Activated naive CD4-positive, alpha-beta T cell treated with anti-CD3 and anti-CD28 coated beads for 36 hours (primary cell): ENCODE data around the gene CBARP. TPM values are rescaled to one million over a fixed set of nuclear protein-coding genes. Genes with fewer than 3 reads are reported as not detected.

Experiments used
- CTCF ChIA-PET: fragments of 350-600 bp; sonication (Branson Sonifier 250); formaldehyde crosslinking; loops from one replicate; lab custom pipeline; 2021; ENCODE audit warnings: antibody characterized with exemption; lab: Charles Lee
- DNase-seq: peaks from one replicate; pipeline ENCODE4 v3.0.0-alpha.2; 2020
- H3K27ac Mint-ChIP-seq: one replicate; pipeline ENCODE4 v1.8.0; 2021; ENCODE audit warnings: mild to moderate bottlenecking, mixed read lengths
- H3K27me3 Mint-ChIP-seq: one replicate; pipeline ENCODE4 v1.8.0; 2021; ENCODE audit warnings: low read depth, mixed read lengths
- H3K36me3 Mint-ChIP-seq: one replicate; pipeline ENCODE4 v1.8.0; 2021; ENCODE audit warnings: low read depth, mixed read lengths
- H3K4me1 Mint-ChIP-seq: one replicate; pipeline ENCODE4 v1.8.0; 2021; ENCODE audit warnings: low read depth, mixed read lengths
- H3K4me3 Mint-ChIP-seq: one replicate; pipeline ENCODE4 v1.8.0; 2021; ENCODE audit warnings: mild to moderate bottlenecking, moderate library complexity, mixed read lengths
- H3K9me3 Mint-ChIP-seq: one replicate; pipeline ENCODE4 v1.8.0; 2021; ENCODE audit warnings: mixed read lengths
- intact Hi-C: fragments of 100-400 bp; cut with micrococcal nuclease; formaldehyde crosslinking; loops from one replicate; pipeline ENCODE4 v1.15.1; 2023
- total RNA-seq, 2 experiments: library from RNA; stranded (reverse); gene quantifications; one replicate each; pipeline ENCODE4 v1.2.3, GENCODE V29; 2021

CBARP gene
- total RNA-seq, 2 experiments from 2014 or later: 0.77 to 1.1 TPM

GRCh38 chr19:1280636-1281568, 43.1 kb upstream of the CBARP start:
- Mint-ChIP-seq H3K4me1 (peaks cover 19% of the 10 kb centered on the region), H3K36me3 (peaks cover 24% of the 10 kb centered on the region), H3K27ac (no peak overlapping the region), H3K4me3 (no peak overlapping the region), H3K27me3 (peaks cover 13% of the 10 kb centered on the region), H3K9me3 (no peaks in the 10 kb centered on the region)
- intact Hi-C loops: no loop called here
- DNase-seq: no peak
- CTCF ChIA-PET: interaction anchor here (0.7 to 1.0 kb wide), 2 partner anchors 48 to 293 kb away, joined by 3 read pairs; no protein-coding TSS in a partner anchor

GRCh38 chr19:1279782-1280341, 42.1 kb upstream of the CBARP start:
- H3K4me1 Mint-ChIP-seq: peaks cover 19% of the 10 kb centered on the region
- peaks cover 7% of the 10 kb centered on the region for H3K27me3 Mint-ChIP-seq
- CTCF ChIA-PET: interaction anchor here (0.6 to 1.9 kb wide), 8 partner anchors 19 to 327 kb away, joined by 3 to 4 read pairs (median 3); no protein-coding TSS in a partner anchor
- intact Hi-C loops: loop anchor here (1.0 to 10.0 kb wide), 4 partner anchors 77 to 315 kb away; partner anchors contain the start of genes ADAMTSL5 and MBD3
- peak; percentile 85 for DNase-seq
- H3K36me3 Mint-ChIP-seq: peaks cover 24% of the 10 kb centered on the region
- H3K27ac Mint-ChIP-seq: no peak overlapping the region
- H3K9me3 Mint-ChIP-seq: no peaks in the 10 kb centered on the region
- no peak overlapping the region for H3K4me3 Mint-ChIP-seq

- no peak for DNase-seq
- no peak overlapping the region for H3K27ac Mint-ChIP-seq
- intact Hi-C loops: loop anchor here (1.0 to 10.0 kb wide), 4 partner anchors 78 to 316 kb away; partner anchors contain the start of genes ADAMTSL5 and MBD3
- no peaks in the 10 kb centered on the region for H3K9me3 Mint-ChIP-seq
- no peaks in the 10 kb centered on the region for H3K27me3 Mint-ChIP-seq
- H3K36me3 Mint-ChIP-seq: peaks cover 27% of the 10 kb centered on the region
- CTCF ChIA-PET: interaction anchor here (0.6 to 1.9 kb wide), 6 partner anchors 25 to 328 kb away, joined by 3 to 4 read pairs (median 3); no protein-coding TSS in a partner anchor
- H3K4me3 Mint-ChIP-seq: no peak overlapping the region
- H3K4me1 Mint-ChIP-seq: peaks cover 23% of the 10 kb centered on the region
Measured at GRCh38 chr19:1278713-1279660, 41.2 kb upstream of the CBARP start.

GRCh38 chr19:1278074-1278473, 40.3 kb upstream of the CBARP start:
- H3K27ac Mint-ChIP-seq: no peak overlapping the region
- H3K36me3 Mint-ChIP-seq: peaks cover 33% of the 10 kb centered on the region
- H3K4me1 Mint-ChIP-seq: peaks cover 31% of the 10 kb centered on the region
- CTCF ChIA-PET: interaction anchor here (1.0 to 1.9 kb wide), 2 partner anchors 12 to 34 kb away, joined by 4 read pairs; no protein-coding TSS in a partner anchor
- intact Hi-C loops: loop anchor here (5.0 to 10.0 kb wide), 3 partner anchors 79 to 317 kb away; partner anchors contain the start of genes ADAMTSL5 and MBD3
- no peak for DNase-seq
- H3K4me3 Mint-ChIP-seq: peak overlapping the region; percentile 41
- no peaks in the 10 kb centered on the region for H3K9me3 Mint-ChIP-seq
- H3K27me3 Mint-ChIP-seq: no peaks in the 10 kb centered on the region

- no peaks in the 10 kb centered on the region for H3K9me3 Mint-ChIP-seq
- H3K27ac Mint-ChIP-seq: peak overlapping the region; percentile 94
- H3K4me1 Mint-ChIP-seq: peaks cover 40% of the 10 kb centered on the region
- no peak for DNase-seq
- H3K36me3 Mint-ChIP-seq: peaks cover 42% of the 10 kb centered on the region
- no peaks in the 10 kb centered on the region for H3K27me3 Mint-ChIP-seq
- CTCF ChIA-PET: interaction anchor here (0.7 to 1.0 kb wide), 2 partner anchors 10 to 33 kb away, joined by 4 read pairs; no protein-coding TSS in a partner anchor
- intact Hi-C loops: loop anchor here (2.0 to 10.0 kb wide), 4 partner anchors 80 to 318 kb away; partner anchors contain the start of genes ADAMTSL5 and MBD3
- H3K4me3 Mint-ChIP-seq: peak overlapping the region; percentile 87
Measured at GRCh38 chr19:1277061-1277460, 39.3 kb upstream of the CBARP start.

GRCh38 chr19:1276628-1277022, 38.8 kb upstream of the CBARP start:
- intact Hi-C loops: loop anchor here (2.0 to 10.0 kb wide), 4 partner anchors 81 to 318 kb away; partner anchors contain the start of genes ADAMTSL5 and MBD3
- DNase-seq: peak; percentile 39
- peak overlapping the region; percentile 94 for H3K27ac Mint-ChIP-seq
- CTCF ChIA-PET: no interaction called here
- H3K9me3 Mint-ChIP-seq: no peaks in the 10 kb centered on the region
- peak overlapping the region; percentile 87 for H3K4me3 Mint-ChIP-seq
- peaks cover 47% of the 10 kb centered on the region for H3K36me3 Mint-ChIP-seq
- H3K4me1 Mint-ChIP-seq: peaks cover 44% of the 10 kb centered on the region
- no peaks in the 10 kb centered on the region for H3K27me3 Mint-ChIP-seq

GRCh38 chr19:1275976-1276627, 38.3 kb upstream of the CBARP start:
- no peak for DNase-seq
- Mint-ChIP-seq H3K27ac (peak overlapping the region; percentile 94), H3K27me3 (no peaks in the 10 kb centered on the region), H3K4me3 (peak overlapping the region; percentile 87), H3K36me3 (peaks cover 52% of the 10 kb centered on the region), H3K4me1 (peaks cover 49% of the 10 kb centered on the region), H3K9me3 (no peaks in the 10 kb centered on the region)
- intact Hi-C loops: loop anchor here (1.0 to 10.0 kb wide), 7 partner anchors 81 to 319 kb away; partner anchors contain the start of genes ADAMTSL5, DAZAP1, MBD3 and NDUFS7
- CTCF ChIA-PET: interaction anchor here (1.6 kb wide), 1 partner anchor 32 kb away, joined by 8 read pairs; no protein-coding TSS in a partner anchor

GRCh38 chr19:1275260-1275975, 37.6 kb upstream of the CBARP start, which contains the start of gene FAM174C:
Gene FAM174C, plus strand, starts transcription at chr19:1275530. Its CDS starts 20 bp downstream, at chr19:1275550.
- Mint-ChIP-seq H3K4me1 (peaks cover 55% of the 10 kb centered on the region), H3K9me3 (no peaks in the 10 kb centered on the region), H3K27me3 (no peaks in the 10 kb centered on the region), H3K27ac (peak within 1 kb of the TSS; percentile 94), H3K36me3 (peaks cover 58% of the 10 kb centered on the region), H3K4me3 (peak within 1 kb of the TSS; percentile 87)
- CTCF ChIA-PET: interaction anchor here (0.9 to 1.6 kb wide), 2 partner anchors 9 to 31 kb away, joined by 4 to 8 read pairs; no protein-coding TSS in a partner anchor
- DNase-seq: peak; percentile 96
- intact Hi-C loops: loop anchor here (1.0 to 10.0 kb wide), 6 partner anchors 82 to 319 kb away; partner anchors contain the start of genes ADAMTSL5, DAZAP1, MBD3 and NDUFS7

GRCh38 chr19:1274852-1275259, 37.1 kb upstream of the CBARP start:
- H3K27me3 Mint-ChIP-seq: no peaks in the 10 kb centered on the region
- CTCF ChIA-PET: interaction anchor here (0.9 to 1.6 kb wide), 2 partner anchors 8 to 31 kb away, joined by 4 to 8 read pairs; no protein-coding TSS in a partner anchor
- intact Hi-C loops: loop anchor here (1.0 to 10.0 kb wide), 6 partner anchors 82 to 320 kb away; partner anchors contain the start of genes ADAMTSL5, DAZAP1, MBD3 and NDUFS7
- H3K36me3 Mint-ChIP-seq: peaks cover 61% of the 10 kb centered on the region
- H3K4me3 Mint-ChIP-seq: peak overlapping the region; percentile 71
- H3K9me3 Mint-ChIP-seq: no peaks in the 10 kb centered on the region
- DNase-seq: no peak
- peaks cover 57% of the 10 kb centered on the region for H3K4me1 Mint-ChIP-seq
- H3K27ac Mint-ChIP-seq: peak overlapping the region; percentile 73
